GM18519 (cell line): Measurements from ENCODE around the gene BTRC.

Source experiments
- ATAC-seq: cut with Tn5 transposase; IDR thresholded peaks from one replicate; pipeline ENCODE4 v1.9.1; 2021; ENCODE audit warnings: mild to moderate bottlenecking, moderate library complexity; ENCODE audit not compliant: unreplicated experiment, low FRiP score

BTRC gene

GRCh38 chr10:101563497-101564040 lies 209.6 kb downstream of the BTRC start:
- ATAC-seq: no peak

GRCh38 chr10:101564490-101564991 lies 210.6 kb downstream of the BTRC start:
- ATAC-seq: no peak

GRCh38 chr10:101565370-101565900 lies 211.5 kb downstream of the BTRC start:
- no peak for ATAC-seq

GRCh38 chr10:101565936-101566332 lies 212.0 kb downstream of the BTRC start:
- ATAC-seq: no peak

- ATAC-seq: no peak
Measured at GRCh38 chr10:101566333-101567164, 212.6 kb downstream of the BTRC start.

- ATAC-seq: no peak
Measured at GRCh38 chr10:101567165-101568006, 213.4 kb downstream of the BTRC start.

GRCh38 chr10:101568054-101568745 lies 214.2 kb downstream of the BTRC start:
- no peak for ATAC-seq

GRCh38 chr10:101569323-101569621 lies 215.3 kb downstream of the BTRC start:
- no peak for ATAC-seq

GRCh38 chr10:101569622-101570427 lies 215.9 kb downstream of the BTRC start:
- no peak for ATAC-seq

GRCh38 chr10:101570428-101571270 lies 216.7 kb downstream of the BTRC start:
- ATAC-seq: no peak

- ATAC-seq: no peak
Measured at GRCh38 chr10:101571271-101571925, 217.4 kb downstream of the BTRC start.

GRCh38 chr10:101572126-101572525 lies 218.2 kb downstream of the BTRC start:
- ATAC-seq: no peak

GRCh38 chr10:101572785-101573184 lies 218.8 kb downstream of the BTRC start:
- ATAC-seq: no peak

- no peak for ATAC-seq
Measured at GRCh38 chr10:101573885-101574753, 220.2 kb downstream of the BTRC start.

GRCh38 chr10:101575091-101575490 lies 221.1 kb downstream of the BTRC start:
- no peak for ATAC-seq

- ATAC-seq: no peak
Measured at GRCh38 chr10:101575580-101576210, 221.7 kb downstream of the BTRC start.
